Testis (tissue), 3 donors: Measurements from ENCODE around the gene TRIL. TPM values are rescaled to one million over a fixed set of nuclear protein-coding genes. Genes with fewer than 3 reads are reported as not detected.

Experiments used
- DNase-seq: peaks from one replicate; pipeline ENCODE4 v3.0.0-alpha.2; 2019
- H3K27ac ChIP-seq, 2 donors: fragments of 200-600 bp; sonication (generic); one replicate each; pipeline ENCODE4 v1.5.1; 2019
- H3K27me3 ChIP-seq: fragments of 200-600 bp; sonication (generic); one replicate; pipeline ENCODE4 v1.5.1; 2019
- H3K36me3 ChIP-seq: fragments of 200-600 bp; sonication (generic); one replicate; pipeline ENCODE4 v1.5.1; 2017; ENCODE audit warnings: low read depth; ENCODE audit errors: missing control alignments
- H3K4me1 ChIP-seq: fragments of 200-600 bp; sonication (generic); one replicate; pipeline ENCODE4 v1.5.1; 2019
- H3K4me3 ChIP-seq, 2 donors: fragments of 200-600 bp; sonication (generic); one replicate each; pipeline ENCODE4 v1.5.1; 2017 to 2019
- H3K9me3 ChIP-seq: fragments of 200-600 bp; sonication (generic); one replicate; pipeline ENCODE4 v1.5.1; 2017
- POLR2A ChIP-seq: fragments of 450-650 bp; IDR thresholded peaks from one replicate; pipeline ENCODE4 v1.6.1; 2017; ENCODE audit warnings: antibody characterized with exemption, mild to moderate bottlenecking, moderate library complexity
- WGBS, 2 donors: methylation state at CpG; one replicate each; pipeline ENCODE4 v1.1.5; 2018; 5-methylcytosine and 5-hydroxymethylcytosine counted together
- intact Hi-C: fragments of 100-400 bp; cut with DNase I; formaldehyde crosslinking; loops from one replicate; pipeline ENCODE4 v1.15.1; 2023; ENCODE audit warnings: low total_unique reads
- polyA plus RNA-seq: library from polyadenylated mRNA; stranded (reverse); fragments of 350-450 nt; fragmentation: Illumina TruSeq; extraction: RNeasy Lipid Tissue Mini Kit (QIAGEN cat#74804); gene quantifications from one replicate; pipeline ENCODE4 v1.2.3, GENCODE V29; 2014; ENCODE audit warnings: low read depth, low replicate concordance; ENCODE audit not compliant: insufficient read depth
- total RNA-seq, 2 donors: library from RNA; depleted of rRNA; stranded (reverse); fragments of >200 nt; gene quantifications; one replicate each; pipeline ENCODE4 v1.2.3, GENCODE V29; 2016
- TF ChIP-seq, protein P1 (sequence below), 3 experiments: fragments of 450-650 bp in 2 of 3; fragments of 200-600 bp in 1 of 3; sonication (generic) in 1 of 3; IDR thresholded peaks; one replicate each; pipeline ENCODE4 v1.5.1; 2016 to 2019; ENCODE audit warnings: antibody characterized with exemption in 3 of 3, mild to moderate bottlenecking in 2 of 3, moderate library complexity in 1 of 3

The TRIL gene
- total and polyA plus RNA-seq, 3 donors from 2014 or later, result 0.99 to 2.0 (median 1.3) TPM

GRCh38 chr7:28986028-28986764, 28.1 kb upstream of the TRIL start:
- Histone ChIP-seq H3K27me3 (no peaks in the 10 kb centered on the region), H3K27ac (no peak overlapping the region), H3K36me3 (no peaks in the 10 kb centered on the region), H3K4me1 (no peaks in the 10 kb centered on the region), H3K4me3 (no peak overlapping the region), H3K9me3 (no peaks in the 10 kb centered on the region)
- intact Hi-C loops, result no loop called here
- DNase-seq, result no peak
- 84 to 88% methylated on average over 11 of the region's 11 CpGs for WGBS, 2 donors
- TF ChIP-seq, protein P1, sequence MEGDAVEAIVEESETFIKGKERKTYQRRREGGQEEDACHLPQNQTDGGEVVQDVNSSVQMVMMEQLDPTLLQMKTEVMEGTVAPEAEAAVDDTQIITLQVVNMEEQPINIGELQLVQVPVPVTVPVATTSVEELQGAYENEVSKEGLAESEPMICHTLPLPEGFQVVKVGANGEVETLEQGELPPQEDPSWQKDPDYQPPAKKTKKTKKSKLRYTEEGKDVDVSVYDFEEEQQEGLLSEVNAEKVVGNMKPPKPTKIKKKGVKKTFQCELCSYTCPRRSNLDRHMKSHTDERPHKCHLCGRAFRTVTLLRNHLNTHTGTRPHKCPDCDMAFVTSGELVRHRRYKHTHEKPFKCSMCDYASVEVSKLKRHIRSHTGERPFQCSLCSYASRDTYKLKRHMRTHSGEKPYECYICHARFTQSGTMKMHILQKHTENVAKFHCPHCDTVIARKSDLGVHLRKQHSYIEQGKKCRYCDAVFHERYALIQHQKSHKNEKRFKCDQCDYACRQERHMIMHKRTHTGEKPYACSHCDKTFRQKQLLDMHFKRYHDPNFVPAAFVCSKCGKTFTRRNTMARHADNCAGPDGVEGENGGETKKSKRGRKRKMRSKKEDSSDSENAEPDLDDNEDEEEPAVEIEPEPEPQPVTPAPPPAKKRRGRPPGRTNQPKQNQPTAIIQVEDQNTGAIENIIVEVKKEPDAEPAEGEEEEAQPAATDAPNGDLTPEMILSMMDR (IDR thresholded peaks at IDR 0.05), result no peak
- TF ChIP-seq POLR2A, result no peak

- H3K4me3 ChIP-seq, result no peak overlapping the region
- TF ChIP-seq POLR2A, result no peak
- TF ChIP-seq, protein P1 (IDR thresholded peaks at IDR 0.05), result no peak
- WGBS, 2 donors, result 46 to 70% methylated on average over 3 to 4 of the region's 4 CpGs
- no peak overlapping the region for H3K27ac ChIP-seq
- H3K27me3 ChIP-seq, result no peaks in the 10 kb centered on the region
- no peaks in the 10 kb centered on the region for H3K9me3 ChIP-seq
- DNase-seq, result no peak
- H3K36me3 ChIP-seq, result no peaks in the 10 kb centered on the region
- intact Hi-C loops, result no loop called here
- H3K4me1 ChIP-seq, result no peaks in the 10 kb centered on the region
These were observed 26.5 kb upstream of the TRIL start for GRCh38 chr7:28984631-28985030.

DNA sequence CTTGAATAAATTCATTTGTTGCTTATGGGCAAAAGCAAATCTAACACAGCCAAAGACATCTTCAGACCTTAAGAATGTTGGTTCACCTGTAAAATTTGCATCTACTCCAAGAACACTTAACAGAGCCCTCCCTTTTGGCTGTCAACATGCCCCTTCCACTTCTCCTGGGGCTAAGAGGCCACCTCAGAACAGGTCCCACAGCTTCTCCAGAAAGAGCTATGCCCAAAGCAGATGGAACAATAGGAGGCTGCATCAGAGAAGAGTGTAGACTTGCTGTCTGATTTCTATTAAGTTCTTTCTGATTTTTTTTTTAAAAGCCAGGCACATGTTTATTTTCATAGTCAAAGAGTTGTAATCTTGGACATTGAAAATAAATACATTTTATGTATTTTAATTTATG, 26.1 kb upstream of the TRIL start:
- TF ChIP-seq POLR2A, result no peak
- TF ChIP-seq, protein P1 (IDR thresholded peaks at IDR 0.05), result no peak
- no peak overlapping the region for H3K4me3 ChIP-seq
- H3K27ac ChIP-seq, result no peak overlapping the region
- intact Hi-C loops, result no loop called here
- no peaks in the 10 kb centered on the region for H3K27me3 ChIP-seq
- no peaks in the 10 kb centered on the region for H3K36me3 ChIP-seq
- no peak for DNase-seq
- H3K9me3 ChIP-seq, result no peaks in the 10 kb centered on the region
- no peaks in the 10 kb centered on the region for H3K4me1 ChIP-seq

DNA sequence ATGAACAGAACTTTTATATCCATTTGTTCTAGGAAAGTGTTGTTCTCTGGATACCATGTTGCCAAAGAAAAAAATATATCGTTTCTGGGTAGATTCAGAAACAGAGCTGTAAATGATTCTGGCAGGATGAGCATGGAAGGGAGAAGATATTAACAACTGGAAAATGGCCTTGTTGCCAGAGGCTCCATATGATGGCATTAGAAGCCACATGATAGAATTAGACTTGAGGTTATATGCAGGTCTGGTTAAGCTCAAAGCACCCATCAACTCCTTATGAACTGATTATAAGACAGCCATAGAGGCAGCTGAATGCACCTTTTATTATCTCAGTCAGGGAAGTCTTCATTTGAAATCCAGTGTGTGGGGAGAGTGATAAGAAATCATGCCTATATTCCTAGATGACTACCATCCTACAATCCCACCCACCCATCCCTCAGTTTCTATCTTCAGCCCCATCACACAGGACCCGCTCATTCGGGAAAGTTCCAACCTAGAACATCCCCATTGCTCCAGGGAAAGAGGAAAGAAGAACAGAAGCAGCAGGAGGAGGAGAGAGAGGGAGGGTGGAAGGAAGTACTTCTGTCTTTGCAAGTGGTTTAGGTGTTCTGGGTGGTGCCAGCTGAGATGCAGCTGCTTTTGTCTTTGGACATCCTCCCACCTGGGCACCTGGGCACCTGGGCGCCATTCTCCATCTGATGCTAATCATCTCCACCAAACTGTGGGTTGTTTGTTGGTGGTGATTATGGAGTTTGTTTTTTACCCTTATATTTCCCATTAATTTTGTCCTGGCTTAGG, 25.5 kb upstream of the TRIL start:
- intact Hi-C loops, result no loop called here
- DNase-seq, result no peak
- Histone ChIP-seq H3K9me3 (no peaks in the 10 kb centered on the region), H3K27ac (no peak overlapping the region), H3K36me3 (no peaks in the 10 kb centered on the region), H3K4me1 (no peaks in the 10 kb centered on the region), H3K4me3 (no peak overlapping the region), H3K27me3 (no peaks in the 10 kb centered on the region)
- TF ChIP-seq, protein P1 (IDR thresholded peaks at IDR 0.05), result no peak
- TF ChIP-seq POLR2A, result no peak
- WGBS, 2 donors, result 78% methylated on average over 4 of the region's 4 CpGs
